Activated T-cell treated with anti-CD3 and anti-CD28 coated beads, Interleukin-2, amount 50 U/mL, for 4 hours (primary cell): ENCODE measurements around the gene SNAPC1. TPM values are rescaled to one million over a fixed set of nuclear protein-coding genes. Genes with fewer than 3 reads are reported as not detected.
"Not testable (repeated sequence)": the region's sequence is repeated elsewhere in the genome, so short reads cannot be mapped to it uniquely, and the experiment has no call there.

Experiments
- ATAC-seq, 2 donors: fragments of 200-7000 bp; cut with Tn5 transposase; one replicate each; pipeline ENCODE4 v1.10.0; 2021
- DNase-seq: peaks from one replicate; pipeline ENCODE4 v3.0.0-alpha.2; 2020
- H3K27me3 Mint-ChIP-seq: one replicate; pipeline ENCODE4 v1.8.0; 2021; ENCODE audit warnings: low read depth, mixed read lengths
- H3K36me3 Mint-ChIP-seq: one replicate; pipeline ENCODE4 v1.8.0; 2022; ENCODE audit warnings: mixed read lengths; ENCODE audit not compliant: insufficient read depth
- H3K4me1 Mint-ChIP-seq: one replicate; pipeline ENCODE4 v1.8.0; 2021; ENCODE audit warnings: low read depth, mixed read lengths
- H3K4me3 Mint-ChIP-seq: one replicate; pipeline ENCODE4 v1.8.0; 2021; ENCODE audit warnings: mild to moderate bottlenecking, moderate library complexity, mixed read lengths
- H3K9me3 Mint-ChIP-seq: one replicate; pipeline ENCODE4 v1.8.0; 2021; ENCODE audit warnings: mixed read lengths
- total RNA-seq, 3 donors: library from RNA; stranded (reverse); gene quantifications; one replicate each; pipeline ENCODE4 v1.2.1, GENCODE V29; 2021

SNAPC1 gene
- total RNA-seq, 3 donors from 2014 or later = 10.2 to 13.0 (median 11.0) TPM

DNA sequence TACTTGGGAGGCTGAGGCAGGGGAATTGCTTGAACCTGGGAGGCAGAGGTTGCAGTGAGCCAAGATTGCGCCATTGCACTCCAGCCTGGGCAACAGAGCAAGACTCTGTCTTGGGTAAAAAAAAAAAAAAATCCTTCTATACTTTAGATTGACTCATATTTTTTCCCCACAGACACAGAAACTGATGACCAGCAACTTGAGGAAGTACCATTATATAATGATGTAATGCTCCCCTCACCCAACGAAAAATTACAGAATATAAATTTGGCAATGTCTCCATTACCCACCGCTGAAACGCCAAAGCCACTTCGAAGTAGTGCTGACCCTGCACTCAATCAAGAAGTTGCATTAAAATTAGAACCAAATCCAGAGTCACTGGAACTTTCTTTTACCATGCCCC lies 24.3 kb upstream of the SNAPC1 start:
- ATAC-seq (no peak), DNase-seq (no peak)
- H3K9me3 Mint-ChIP-seq = no peaks in the 10 kb centered on the region
- peaks cover 42% of the 10 kb centered on the region for H3K36me3 Mint-ChIP-seq
- H3K27me3 Mint-ChIP-seq = no peaks in the 10 kb centered on the region
- H3K4me1 Mint-ChIP-seq = no peaks in the 10 kb centered on the region
- no peak overlapping the region for H3K4me3 Mint-ChIP-seq

DNA sequence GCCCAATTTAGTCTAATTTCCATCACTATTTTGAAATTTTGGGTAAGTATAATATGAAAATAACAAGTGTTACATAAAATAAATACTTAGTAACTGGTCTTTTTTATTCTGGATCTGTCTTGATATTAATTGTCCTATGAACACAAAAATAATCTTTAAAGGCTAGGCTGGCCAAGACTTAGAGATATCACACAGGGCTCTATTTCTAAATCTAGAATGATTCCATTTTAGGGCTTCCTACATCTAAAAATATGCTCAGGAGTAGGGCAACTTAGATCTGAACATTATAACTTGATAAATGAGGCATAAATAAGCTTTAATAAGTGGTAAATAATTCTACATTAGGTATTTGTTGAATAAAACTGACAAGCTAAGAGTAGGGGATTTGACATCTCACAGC lies 23.1 kb upstream of the SNAPC1 start:
- H3K9me3 Mint-ChIP-seq = no peaks in the 10 kb centered on the region
- ATAC-seq = no peak
- no peak overlapping the region for H3K4me3 Mint-ChIP-seq
- no peaks in the 10 kb centered on the region for H3K4me1 Mint-ChIP-seq
- no peak for DNase-seq
- no peaks in the 10 kb centered on the region for H3K27me3 Mint-ChIP-seq
- peaks cover 35% of the 10 kb centered on the region for H3K36me3 Mint-ChIP-seq

DNA sequence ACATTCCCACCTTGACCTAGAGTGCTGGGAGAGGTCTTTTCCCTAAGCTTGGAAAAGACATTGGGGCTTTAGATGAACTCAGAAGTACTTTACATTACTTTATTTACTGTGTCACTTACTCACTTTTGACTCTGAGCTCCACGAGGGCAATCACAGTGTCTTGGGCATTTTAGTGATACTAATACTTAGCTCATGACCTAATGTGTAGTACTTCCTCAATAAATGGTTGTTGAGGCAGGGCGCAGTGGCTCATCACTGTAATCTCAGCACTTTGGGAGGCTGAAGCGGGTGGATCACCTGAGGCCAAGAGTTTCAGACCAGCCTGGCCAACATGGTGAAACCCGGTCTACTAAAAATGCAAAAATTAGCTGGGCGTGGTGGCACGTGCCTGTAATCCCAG lies 19.8 kb upstream of the SNAPC1 start:
- Mint-ChIP-seq H3K36me3 (peaks cover 35% of the 10 kb centered on the region), H3K4me1 (no peaks in the 10 kb centered on the region), H3K27me3 (no peaks in the 10 kb centered on the region), H3K4me3 (no peak overlapping the region), H3K9me3 (no peaks in the 10 kb centered on the region)
- ATAC-seq (no peak), DNase-seq (no peak)

DNA sequence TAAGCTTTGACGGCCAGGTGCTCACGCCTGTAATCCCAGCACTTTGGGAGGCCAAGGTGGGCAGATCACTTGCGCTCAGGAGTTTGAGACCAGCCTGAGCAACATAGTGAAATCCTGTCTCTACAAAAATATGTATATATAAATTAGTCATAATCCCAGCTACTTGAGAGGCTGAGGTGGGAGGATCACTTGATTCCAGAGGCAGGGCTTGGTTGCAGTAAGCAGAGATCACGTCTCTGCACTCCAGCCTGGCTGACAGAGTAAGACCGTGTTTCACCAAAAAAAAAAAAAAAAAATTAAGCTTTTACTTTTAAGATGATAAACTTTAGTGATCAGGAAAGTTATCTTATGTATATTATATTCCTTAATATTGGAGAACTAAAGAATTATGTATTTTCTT lies 18.0 kb upstream of the SNAPC1 start:
- peaks cover 32% of the 10 kb centered on the region for H3K36me3 Mint-ChIP-seq
- H3K4me3 Mint-ChIP-seq = no peak overlapping the region
- no peaks in the 10 kb centered on the region for H3K4me1 Mint-ChIP-seq
- no peak for ATAC-seq
- H3K9me3 Mint-ChIP-seq = no peaks in the 10 kb centered on the region
- no peaks in the 10 kb centered on the region for H3K27me3 Mint-ChIP-seq
- DNase-seq = no peak

DNA sequence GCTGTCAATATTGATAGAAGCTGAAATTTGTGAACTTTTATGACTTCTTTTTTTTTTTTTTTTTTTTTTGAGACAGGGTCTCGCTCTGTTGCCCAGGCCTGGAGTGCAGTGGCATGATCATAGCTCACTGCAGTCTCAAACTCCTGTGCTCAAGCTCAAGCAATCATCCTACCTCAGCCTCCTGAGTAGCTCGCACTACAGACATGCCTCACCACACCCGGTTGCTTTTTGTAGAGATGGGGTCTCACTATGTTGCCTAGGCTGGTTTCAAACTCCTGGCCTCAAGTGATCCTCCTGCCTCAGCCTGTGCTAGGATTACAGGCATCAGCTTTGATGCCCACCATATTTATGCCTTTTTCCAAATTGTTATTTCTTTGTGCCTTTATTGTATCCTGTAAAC lies 15.9 kb upstream of the SNAPC1 start:
- DNase-seq, ATAC-seq, H3K9me3 Mint-ChIP-seq, H3K27me3 Mint-ChIP-seq, H3K4me1 Mint-ChIP-seq, H3K4me3 Mint-ChIP-seq: not testable (repeated sequence)
- peaks cover 22% of the 10 kb centered on the region for H3K36me3 Mint-ChIP-seq

DNA sequence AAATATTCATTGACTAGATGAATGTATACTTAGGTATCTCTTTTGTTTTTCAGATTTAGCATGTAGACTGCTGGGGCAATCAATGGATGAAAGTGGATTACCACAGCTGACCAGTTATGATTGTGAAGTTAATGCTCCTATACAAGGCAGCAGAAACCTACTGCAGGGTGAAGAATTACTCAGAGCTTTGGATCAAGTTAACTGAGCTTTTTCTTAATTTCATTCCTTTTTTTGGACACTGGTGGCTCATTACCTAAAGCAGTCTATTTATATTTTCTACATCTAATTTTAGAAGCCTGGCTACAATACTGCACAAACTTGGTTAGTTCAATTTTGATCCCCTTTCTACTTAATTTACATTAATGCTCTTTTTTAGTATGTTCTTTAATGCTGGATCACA lies 15.3 kb upstream of the SNAPC1 start:
- H3K4me3 Mint-ChIP-seq = no peak overlapping the region
- DNase-seq (no peak), ATAC-seq (no peak)
- H3K9me3 Mint-ChIP-seq = no peaks in the 10 kb centered on the region
- no peaks in the 10 kb centered on the region for H3K27me3 Mint-ChIP-seq
- H3K4me1 Mint-ChIP-seq = peaks cover 10% of the 10 kb centered on the region
- peaks cover 22% of the 10 kb centered on the region for H3K36me3 Mint-ChIP-seq

DNA sequence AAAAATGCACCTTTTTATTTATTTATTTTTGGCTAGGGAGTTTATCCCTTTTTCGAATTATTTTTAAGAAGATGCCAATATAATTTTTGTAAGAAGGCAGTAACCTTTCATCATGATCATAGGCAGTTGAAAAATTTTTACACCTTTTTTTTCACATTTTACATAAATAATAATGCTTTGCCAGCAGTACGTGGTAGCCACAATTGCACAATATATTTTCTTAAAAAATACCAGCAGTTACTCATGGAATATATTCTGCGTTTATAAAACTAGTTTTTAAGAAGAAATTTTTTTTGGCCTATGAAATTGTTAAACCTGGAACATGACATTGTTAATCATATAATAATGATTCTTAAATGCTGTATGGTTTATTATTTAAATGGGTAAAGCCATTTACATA lies 14.9 kb upstream of the SNAPC1 start:
- Mint-ChIP-seq H3K4me1 (peaks cover 12% of the 10 kb centered on the region), H3K36me3 (peaks cover 22% of the 10 kb centered on the region), H3K4me3 (no peak overlapping the region), H3K27me3 (no peaks in the 10 kb centered on the region), H3K9me3 (no peaks in the 10 kb centered on the region)
- DNase-seq = no peak
- ATAC-seq = no peak

DNA sequence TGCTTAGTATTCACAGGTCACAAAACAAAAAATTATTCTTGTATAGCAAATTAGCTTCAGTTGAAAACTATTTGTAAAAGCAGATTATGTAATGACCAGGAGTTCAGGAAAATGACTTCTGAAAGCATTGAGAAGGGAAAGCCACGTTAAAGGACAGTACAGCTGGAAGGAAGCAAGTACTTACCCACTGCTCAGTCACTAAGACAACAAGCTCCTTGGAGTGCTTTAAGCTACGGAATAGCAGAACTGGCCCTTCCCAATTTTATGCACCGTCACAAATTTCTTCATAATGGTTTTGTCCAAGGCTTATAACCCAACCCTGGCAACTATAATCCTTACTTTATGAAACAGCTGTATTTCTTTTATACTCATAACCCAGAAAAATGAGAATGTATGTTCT lies 13.0 kb upstream of the SNAPC1 start:
- DNase-seq = no peak
- ATAC-seq = no peak
- Mint-ChIP-seq H3K36me3 (peaks cover 22% of the 10 kb centered on the region), H3K4me3 (no peak overlapping the region), H3K9me3 (no peaks in the 10 kb centered on the region), H3K27me3 (no peaks in the 10 kb centered on the region), H3K4me1 (peaks cover 12% of the 10 kb centered on the region)

DNA sequence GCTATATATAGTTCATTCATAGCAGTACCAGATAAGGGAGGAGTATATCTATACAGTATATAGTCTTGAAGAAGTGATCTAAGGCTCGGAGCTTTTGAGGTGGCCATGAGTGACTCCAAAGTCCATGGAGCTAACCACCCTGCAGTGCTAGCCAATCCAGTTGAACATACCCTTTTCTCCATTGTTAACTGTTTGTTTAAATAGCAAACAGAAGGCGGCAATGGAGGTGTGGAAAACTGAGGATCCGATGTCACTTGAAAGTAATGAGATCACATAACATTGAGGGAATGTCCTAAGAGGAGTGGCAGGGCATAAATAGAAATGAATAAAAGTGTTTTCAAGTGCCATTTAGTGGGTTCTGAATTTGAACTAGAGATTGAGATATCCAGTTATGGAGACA lies 12.4 kb upstream of the SNAPC1 start:
- peaks cover 12% of the 10 kb centered on the region for H3K4me1 Mint-ChIP-seq
- no peaks in the 10 kb centered on the region for H3K9me3 Mint-ChIP-seq
- peak overlapping the region; percentile 26 for H3K4me3 Mint-ChIP-seq
- no peak for DNase-seq
- H3K27me3 Mint-ChIP-seq = no peaks in the 10 kb centered on the region
- ATAC-seq = no peak
- peaks cover 21% of the 10 kb centered on the region for H3K36me3 Mint-ChIP-seq

DNA sequence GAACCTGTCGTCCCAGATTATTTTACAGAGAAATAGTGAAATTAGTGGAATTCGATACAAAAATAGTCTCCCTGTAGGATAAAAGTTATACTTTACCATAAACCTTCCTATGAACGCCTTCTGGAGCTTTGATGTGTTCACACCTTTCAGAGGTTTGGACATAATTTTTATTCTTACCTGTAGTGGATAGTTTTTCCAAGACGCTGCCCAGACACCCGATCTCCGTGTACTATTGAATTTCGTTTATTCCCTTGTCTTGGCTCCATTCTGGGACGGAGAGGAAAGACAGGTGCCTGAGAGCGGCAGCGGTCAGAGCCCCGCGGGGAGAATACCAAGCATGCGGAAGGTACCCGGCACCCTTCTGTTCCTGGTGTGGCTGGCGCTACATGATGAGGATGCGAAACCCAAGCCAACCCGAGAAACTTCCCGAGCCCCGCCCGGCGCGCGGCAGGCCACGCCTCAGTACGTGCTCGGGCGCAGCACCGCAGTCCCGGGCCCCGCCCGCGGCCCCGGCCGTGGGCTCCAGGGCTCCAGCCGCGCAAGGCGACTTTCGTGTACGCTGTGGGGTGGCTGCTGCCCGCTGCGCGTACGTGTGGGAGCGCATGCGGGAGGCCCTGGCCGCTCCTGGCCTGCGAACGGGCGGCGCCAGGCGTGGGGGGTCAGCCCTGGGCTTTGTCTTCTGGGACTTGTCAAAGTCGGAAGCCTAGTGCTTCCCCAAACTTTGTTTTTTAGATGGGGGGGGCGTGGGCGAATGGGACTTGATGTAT lies 11.3 kb upstream of the SNAPC1 start:
- no peaks in the 10 kb centered on the region for H3K9me3 Mint-ChIP-seq
- H3K4me3 Mint-ChIP-seq = peak overlapping the region; percentile 86
- no peaks in the 10 kb centered on the region for H3K27me3 Mint-ChIP-seq
- H3K4me1 Mint-ChIP-seq = peaks cover 12% of the 10 kb centered on the region
- DNase-seq (peak; percentile 66), ATAC-seq (peak; percentile 95 to 96)
- peaks cover 12% of the 10 kb centered on the region for H3K36me3 Mint-ChIP-seq

DNA sequence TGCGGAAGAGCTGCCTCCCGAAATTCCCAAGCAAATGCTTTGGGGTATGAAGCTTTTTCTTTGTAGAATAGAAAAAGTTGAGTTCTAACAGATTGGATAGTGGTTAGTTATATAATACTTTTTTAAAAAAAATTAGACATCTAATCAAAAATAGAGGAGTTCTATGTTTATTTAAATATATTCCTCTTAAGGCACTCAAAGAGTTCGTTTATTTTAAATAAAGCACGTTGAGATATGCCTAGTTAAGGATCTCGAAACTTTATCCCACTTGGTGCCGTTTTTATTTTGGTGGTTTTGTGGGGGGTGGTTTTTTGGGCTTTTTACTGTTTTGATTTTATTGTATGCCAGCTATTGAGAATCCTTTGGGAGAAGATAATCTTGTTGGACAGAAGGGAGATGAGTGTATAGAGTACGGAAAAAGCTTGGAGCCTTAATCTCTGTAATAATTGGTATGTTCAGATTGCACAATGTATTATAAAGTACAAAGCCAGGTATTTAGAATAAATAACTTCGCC lies 10.7 kb upstream of the SNAPC1 start:
- peak overlapping the region; percentile 61 for H3K4me3 Mint-ChIP-seq
- peaks cover 12% of the 10 kb centered on the region for H3K4me1 Mint-ChIP-seq
- H3K27me3 Mint-ChIP-seq = no peaks in the 10 kb centered on the region
- DNase-seq (no peak), ATAC-seq (no peak)
- H3K9me3 Mint-ChIP-seq = no peaks in the 10 kb centered on the region
- peaks cover 11% of the 10 kb centered on the region for H3K36me3 Mint-ChIP-seq

DNA sequence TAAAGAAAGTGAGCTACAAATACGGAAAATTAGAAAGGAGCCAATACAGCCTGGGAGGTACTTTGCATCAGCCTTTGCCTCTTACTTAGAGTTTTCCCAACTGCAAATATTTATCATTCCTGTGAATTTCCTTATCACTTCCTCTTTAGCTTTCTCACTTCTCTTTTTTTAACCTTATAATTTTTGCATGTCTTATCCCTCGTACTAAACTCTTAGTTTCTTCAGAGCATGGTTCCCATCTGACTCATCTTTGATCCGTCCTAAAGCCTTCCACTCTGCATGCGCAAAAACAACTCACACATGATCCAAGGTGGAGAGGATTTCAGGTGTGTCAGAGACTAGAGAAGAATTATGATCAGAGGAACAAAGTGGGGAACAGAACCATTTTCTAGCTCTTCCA lies 9.6 kb upstream of the SNAPC1 start:
- no peak for DNase-seq
- H3K4me1 Mint-ChIP-seq = peaks cover 12% of the 10 kb centered on the region
- H3K27me3 Mint-ChIP-seq = no peaks in the 10 kb centered on the region
- H3K9me3 Mint-ChIP-seq = no peaks in the 10 kb centered on the region
- H3K36me3 Mint-ChIP-seq = peaks cover 4% of the 10 kb centered on the region
- ATAC-seq = no peak
- no peak overlapping the region for H3K4me3 Mint-ChIP-seq

DNA sequence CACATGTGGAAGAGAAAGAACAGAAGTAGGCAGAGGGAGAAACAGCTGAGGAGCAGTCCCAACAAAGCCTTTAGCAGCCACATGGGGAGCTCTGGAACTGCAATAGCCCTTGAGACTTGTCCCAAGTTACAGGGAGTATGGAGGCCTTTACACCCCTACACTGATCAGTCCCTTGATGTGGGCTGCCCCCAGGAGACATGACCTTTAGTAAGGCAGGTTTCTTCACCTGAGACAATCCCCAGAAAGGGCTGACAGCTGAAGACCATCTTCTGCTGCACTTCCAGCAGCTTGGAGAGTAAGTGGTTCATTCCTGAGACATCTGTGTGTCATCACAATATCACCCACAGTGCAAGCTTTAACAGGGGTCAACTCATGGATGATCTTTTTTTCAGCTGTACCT lies 8.6 kb upstream of the SNAPC1 start:
- ATAC-seq = no peak
- H3K4me1 Mint-ChIP-seq = peaks cover 12% of the 10 kb centered on the region

DNA sequence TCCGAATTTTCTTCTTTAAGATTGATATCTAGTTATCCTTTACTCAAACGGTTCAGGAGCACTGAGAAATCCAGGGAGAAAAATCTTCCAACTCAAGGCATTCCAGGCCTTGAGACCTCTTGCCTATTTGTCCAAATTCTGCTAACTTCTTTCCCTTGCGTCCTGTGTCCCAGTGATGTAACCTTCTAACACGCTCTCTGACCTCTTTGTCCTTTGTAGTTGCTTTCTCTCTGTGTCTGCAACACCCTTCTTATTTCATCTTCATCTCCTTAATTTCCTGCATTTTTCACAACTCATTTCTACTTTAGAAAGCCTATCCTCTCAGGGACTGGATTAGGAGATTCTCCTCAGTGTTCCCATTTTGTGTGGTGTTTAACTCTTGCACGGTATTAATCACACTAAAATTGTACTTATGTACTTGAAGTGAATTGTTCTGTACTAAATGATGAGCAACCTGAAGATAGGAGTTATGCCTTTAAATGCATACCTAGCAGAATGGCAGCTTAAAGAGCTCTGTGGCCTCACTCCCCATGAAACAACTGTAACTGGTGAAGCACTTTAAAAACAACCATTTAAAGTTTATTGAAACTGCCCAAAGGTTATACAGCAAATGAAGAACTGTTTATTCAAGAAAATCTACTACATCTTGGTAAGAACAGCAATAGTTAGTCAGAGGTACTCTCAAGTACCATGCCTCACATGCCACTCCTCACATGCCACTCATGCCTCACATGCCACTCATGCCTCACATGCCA lies 7.4 kb upstream of the SNAPC1 start:
- Mint-ChIP-seq H3K4me1 (peaks cover 12% of the 10 kb centered on the region), H3K36me3 (no peaks in the 10 kb centered on the region), H3K4me3 (no peak overlapping the region), H3K27me3 (no peaks in the 10 kb centered on the region), H3K9me3 (no peaks in the 10 kb centered on the region)
- no peak for DNase-seq
- ATAC-seq = no peak

More for the DNA sequence above, 8.6 kb upstream of the SNAPC1 start:
- H3K4me3 Mint-ChIP-seq = no peak overlapping the region
- H3K27me3 Mint-ChIP-seq = no peaks in the 10 kb centered on the region
- H3K9me3 Mint-ChIP-seq = no peaks in the 10 kb centered on the region
- no peak for DNase-seq
- H3K36me3 Mint-ChIP-seq = no peaks in the 10 kb centered on the region

DNA sequence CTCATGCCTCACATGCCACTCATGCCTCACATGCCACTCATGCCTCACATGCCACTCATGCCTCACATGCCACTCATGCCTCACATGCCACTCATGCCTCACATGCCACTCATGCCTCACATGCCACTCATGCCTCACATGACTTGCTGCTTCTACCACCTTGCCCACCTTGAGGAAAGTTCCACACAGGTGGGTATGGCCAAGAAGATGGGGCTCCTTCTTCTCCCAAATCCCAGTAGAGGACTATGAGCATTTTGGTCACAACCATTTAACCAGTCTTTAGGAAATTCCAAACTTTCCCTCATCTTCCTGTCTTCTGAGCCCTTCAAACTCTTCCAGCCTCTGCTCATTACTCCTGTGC lies 6.9 kb upstream of the SNAPC1 start:
- H3K36me3 Mint-ChIP-seq, ATAC-seq, H3K27me3 Mint-ChIP-seq, H3K9me3 Mint-ChIP-seq, H3K4me3 Mint-ChIP-seq, DNase-seq, H3K4me1 Mint-ChIP-seq: not testable (repeated sequence)
